GM21737 (cell line): ENCODE measurements around the gene MYPN.
"Not testable (repeated sequence)": the region's sequence is repeated elsewhere in the genome, so short reads cannot be mapped to it uniquely, and the experiment has no call there.

Experiments
- ATAC-seq: cut with Tn5 transposase; IDR thresholded peaks from one replicate; pipeline ENCODE4 v1.9.1; 2021; ENCODE audit warnings: mild to moderate bottlenecking, moderate library complexity; ENCODE audit not compliant: unreplicated experiment

The MYPN gene

DNA sequence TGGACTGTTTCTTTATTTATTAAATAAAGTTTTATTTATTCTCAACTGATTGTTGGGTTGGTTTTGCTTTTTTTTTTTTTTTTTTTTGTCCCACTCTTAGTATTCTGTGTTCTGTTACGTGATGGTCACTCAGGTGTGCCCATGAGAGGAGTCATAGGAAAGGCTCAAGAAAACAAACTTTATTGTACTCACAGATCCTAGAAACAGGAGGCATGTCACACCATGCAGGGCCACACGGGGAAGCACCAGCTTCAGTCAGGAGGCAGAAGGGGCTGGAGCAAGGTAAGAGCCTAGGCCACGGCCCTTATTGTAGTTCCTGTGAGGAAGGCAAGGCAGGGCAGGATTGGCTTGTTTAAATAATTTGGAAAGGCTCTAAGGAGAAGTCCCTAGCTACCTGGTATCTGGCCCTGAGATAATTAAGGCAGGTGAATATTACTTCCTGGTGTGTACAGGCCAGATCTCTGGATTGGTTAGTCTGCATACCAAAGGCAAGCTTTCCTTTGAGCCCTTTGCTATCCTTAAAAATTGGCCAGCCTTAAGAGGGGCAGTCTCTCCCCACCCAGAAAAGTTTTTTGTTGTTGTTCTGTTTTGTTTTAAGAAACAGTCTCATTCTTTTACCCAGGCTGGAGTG lies 114.4 kb downstream of the MYPN start:
- ATAC-seq = no peak

- no peak for ATAC-seq
Measured at GRCh38 chr10:68224810-68225209, 115.5 kb downstream of the MYPN start.

GRCh38 chr10:68230268-68230667 lies 121.0 kb downstream of the MYPN start:
- ATAC-seq = no peak

GRCh38 chr10:68231106-68231816 lies 122.0 kb downstream of the MYPN start:
- peak; percentile 84 for ATAC-seq

- ATAC-seq = no peak
Measured at GRCh38 chr10:68231817-68232251, 122.5 kb downstream of the MYPN start, which contains the start of gene ATOH7. TSS of gene ATOH7 (minus strand) at chr10:68232113. CDS start at chr10:68231677, 436 bp downstream.

DNA sequence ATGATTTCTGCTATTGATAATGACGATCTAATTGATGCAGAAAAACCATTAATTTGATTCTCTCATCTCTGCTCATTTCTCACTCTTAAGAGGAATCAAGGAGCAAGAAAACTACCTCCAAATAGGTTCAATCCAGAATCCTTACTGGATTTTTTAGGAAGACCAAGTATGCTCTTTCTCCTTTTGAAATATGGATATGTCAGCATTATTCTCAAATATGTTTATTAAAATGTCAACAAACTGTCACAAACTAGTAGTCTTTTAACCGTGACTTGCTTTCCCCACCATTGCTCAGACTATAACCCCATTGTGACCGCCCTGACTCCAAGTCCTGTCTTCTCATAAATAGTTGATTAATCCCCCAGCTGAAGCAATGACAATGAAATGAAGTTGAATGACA lies 123.8 kb downstream of the MYPN start:
- no peak for ATAC-seq

DNA sequence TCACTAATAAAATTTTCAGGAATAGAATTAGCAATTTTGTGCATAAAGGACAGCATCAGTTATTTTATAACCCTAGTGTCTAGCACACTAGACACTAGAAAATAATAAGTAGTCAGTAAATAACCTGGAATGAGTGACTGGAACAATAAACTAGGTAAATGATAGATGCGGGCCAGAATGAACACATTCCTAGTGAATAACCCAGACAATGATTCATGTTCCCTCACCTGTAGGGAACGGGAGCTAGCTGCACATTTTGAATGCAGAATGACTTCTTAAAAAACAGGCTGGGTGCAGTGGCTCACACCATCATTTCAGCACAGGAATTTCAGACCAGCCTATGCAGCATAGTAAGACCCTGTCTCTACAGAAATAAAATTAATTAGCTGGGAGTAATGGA lies 125.8 kb downstream of the MYPN start:
- ATAC-seq = no peak

DNA sequence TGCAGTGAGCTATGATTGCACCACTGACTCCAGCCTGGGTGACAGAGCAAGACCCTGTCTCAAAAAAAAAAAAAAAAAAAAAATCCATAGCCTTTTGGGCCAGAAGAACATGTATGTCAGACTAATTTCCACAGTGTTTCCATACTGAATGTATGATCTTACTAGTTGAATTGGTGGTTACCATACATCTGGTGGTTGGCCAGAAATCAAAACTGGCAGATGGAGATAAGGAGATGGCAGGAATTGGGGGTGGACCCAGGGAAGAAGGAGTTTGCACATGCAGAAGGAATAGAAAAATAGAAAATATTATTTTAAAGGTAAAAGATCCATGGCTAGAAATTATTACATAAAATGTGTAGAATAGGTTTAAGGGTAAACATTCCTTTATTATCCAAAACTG lies 126.3 kb downstream of the MYPN start:
- no peak for ATAC-seq

GRCh38 chr10:68237173-68237572 lies 127.9 kb downstream of the MYPN start:
- no peak for ATAC-seq

DNA sequence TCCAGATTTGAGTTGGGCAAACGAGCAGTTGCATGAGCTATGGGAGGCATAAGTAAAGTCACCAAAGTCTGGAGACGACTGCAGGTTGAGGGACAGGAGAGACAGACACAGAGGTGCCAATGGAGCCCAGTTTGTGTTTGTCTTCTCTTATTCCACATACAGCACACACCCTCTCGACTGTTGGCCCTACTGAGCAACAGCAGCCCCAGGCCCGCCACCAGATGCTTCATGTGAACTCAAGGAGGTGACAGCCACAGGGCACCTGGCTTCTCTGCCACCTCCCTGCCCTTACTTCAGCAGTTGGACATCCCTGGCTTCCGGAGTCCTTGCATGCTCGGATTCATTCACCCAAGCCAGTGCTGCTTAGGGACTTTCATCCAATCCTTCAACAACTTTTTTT lies 129.1 kb downstream of the MYPN start:
- no peak for ATAC-seq

DNA sequence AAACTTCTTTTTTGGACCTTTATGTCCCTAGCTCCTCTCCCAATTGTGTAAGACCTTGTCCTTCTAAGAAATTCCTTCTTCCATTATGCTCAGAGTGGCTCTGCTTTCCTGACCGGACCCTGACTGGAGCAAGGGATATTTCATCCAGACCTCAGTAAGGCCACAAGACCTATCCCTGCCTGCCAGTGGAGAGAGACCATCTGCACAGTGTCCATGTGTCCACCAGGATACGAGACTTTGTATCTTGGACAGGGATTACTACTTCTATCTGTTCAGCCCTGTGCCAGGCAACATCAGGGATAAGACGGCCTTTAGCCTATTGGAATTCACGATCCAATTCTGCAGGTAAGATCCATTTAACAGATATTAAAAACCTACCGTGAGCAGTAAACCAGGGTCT lies 129.8 kb downstream of the MYPN start:
- no peak for ATAC-seq

- no peak for ATAC-seq
Measured at GRCh38 chr10:68239596-68240150, 130.4 kb downstream of the MYPN start.

DNA sequence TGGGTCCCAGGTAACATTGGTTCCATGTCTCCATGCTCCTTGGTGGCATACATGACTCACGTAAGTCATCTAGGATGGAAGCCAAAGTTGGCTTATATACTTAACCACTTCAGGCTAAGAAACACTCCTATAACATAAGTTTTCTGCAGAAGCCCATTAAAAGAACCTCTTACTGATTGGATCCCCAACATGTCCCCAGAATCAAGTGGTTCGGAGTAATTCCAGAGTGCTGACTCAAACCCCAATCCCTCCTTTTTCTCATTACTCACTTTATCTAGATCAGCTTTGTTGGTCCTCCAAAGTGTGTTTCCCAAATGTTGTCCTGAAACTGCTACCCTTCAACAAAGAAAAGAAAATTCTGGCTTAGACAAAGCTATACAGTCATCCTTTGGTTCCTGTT lies 132.8 kb downstream of the MYPN start:
- ATAC-seq = no peak

DNA sequence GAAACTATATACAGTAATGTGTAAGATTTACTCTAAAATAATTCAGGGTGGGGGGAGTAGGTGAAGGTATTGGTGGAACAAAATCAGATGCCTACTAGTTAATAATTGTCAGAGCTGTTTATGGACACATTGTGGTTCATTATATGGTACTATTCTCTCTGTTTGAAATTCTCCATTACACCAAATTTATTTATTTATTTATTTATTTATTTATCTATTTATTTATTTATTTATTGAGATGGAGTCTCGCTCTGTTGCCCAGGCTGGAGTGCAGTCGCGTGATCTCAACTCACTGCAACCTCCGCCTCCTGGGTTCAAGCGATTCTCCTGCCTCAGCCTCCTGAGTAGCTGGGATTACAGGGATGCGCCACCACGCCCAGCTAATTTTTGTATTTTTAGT lies 137.1 kb downstream of the MYPN start:
- not testable (repeated sequence) for ATAC-seq

GRCh38 chr10:68247931-68248330 lies 138.6 kb downstream of the MYPN start:
- ATAC-seq = no peak

- no peak for ATAC-seq
Measured at GRCh38 chr10:68249297-68249696, 140.0 kb downstream of the MYPN start.

GRCh38 chr10:68251151-68251550 lies 141.9 kb downstream of the MYPN start:
- no peak for ATAC-seq

DNA sequence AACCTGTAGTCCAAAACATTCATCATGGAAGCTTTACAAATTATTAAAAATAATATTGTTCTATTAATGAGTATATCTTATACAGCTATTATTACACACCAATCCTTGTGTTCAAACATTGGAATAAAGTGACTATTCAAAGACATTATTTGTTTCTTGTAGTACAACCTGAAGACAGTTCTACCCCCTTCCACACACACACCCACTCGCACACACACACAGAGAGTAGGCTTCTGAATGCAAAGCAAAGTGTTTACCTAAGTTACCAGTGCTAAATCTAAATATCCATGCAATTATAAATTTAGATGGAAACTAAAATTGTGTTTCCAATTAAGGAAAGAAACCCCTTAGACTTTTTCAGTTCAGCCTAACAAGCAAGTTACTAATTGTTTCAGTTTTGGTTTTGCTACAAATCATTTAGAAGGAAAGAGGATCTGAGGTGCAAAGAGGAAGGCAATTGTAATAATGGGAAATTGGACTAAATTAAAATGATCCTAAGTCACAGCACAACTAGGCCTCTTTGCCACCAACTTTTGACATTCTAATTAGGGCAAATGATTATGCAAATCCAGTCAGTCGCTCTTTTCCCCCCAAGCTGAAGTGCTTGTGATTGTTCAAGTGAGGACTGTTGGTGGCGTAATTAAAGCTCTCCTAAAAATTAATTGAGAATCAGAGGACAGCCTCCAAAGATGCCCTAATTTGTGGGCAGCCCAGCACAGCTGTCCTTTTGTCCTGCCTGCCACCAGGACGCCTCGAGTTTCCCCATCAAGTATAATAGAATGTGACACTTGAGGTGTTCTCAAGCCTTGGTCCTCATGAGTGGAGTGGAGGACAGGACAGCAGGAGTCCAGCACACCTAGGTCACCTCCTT lies 142.6 kb downstream of the MYPN start:
- ATAC-seq = no peak

- no peak for ATAC-seq
Measured at GRCh38 chr10:68253346-68253745, 144.1 kb downstream of the MYPN start.

GRCh38 chr10:68261132-68261856 lies 152.0 kb downstream of the MYPN start:
- no peak for ATAC-seq
